ENCODE measurements around the gene TMC1.

GRCh38 chr9:72540348-72540873 lies 19.0 kb downstream of the TMC1 start:
- no peak for TF ChIP-seq POLR2A (IDR thresholded peaks at IDR 0.05)
- TF ChIP-seq CTCF (IDR thresholded peaks at IDR 0.05): no peak
- no peak for TF ChIP-seq EP300 (IDR thresholded peaks at IDR 0.05)

Measured in ovary (tissue), 3 donors.